Measurements from ENCODE around the gene CCL25. TPM values are rescaled to one million over a fixed set of nuclear protein-coding genes. Genes with fewer than 3 reads are reported as not detected.
"Not testable (repeated sequence)": the region's sequence is repeated elsewhere in the genome, so short reads cannot be mapped to it uniquely, and the experiment has no call there.

The CCL25 gene
- total and polyA plus RNA-seq, 5 donors, result not detected

DNA sequence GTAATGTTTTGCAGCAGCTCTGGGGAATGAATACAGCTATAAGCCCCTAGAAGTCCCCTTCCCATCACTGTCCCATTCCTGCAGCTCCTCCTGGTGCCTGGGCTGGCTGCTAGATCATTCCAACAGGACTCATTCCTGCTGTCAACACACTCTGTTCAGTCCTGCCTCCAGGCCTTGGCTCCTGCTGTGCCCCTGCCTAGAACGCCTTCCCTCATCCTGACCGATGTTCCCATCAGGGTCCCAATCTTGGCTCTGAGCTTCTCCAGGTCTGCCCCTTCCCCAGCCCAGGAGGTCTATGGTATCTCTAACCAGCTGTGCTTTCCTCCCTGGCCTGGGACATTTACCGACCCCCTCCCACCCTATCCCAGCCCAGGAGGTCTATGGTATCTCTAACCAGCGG, 48.8 kb downstream of the CCL25 start:
- intact Hi-C loops (cut with DNase I), result no loop called here

GRCh38 chr19:8101910-8102309, 49.4 kb downstream of the CCL25 start:
- H3K4me1 ChIP-seq (ENCODE audit: control insufficient read depth, insufficient read depth, low read length); ATAC-seq; H3K27ac ChIP-seq (ENCODE audit: low read length); intact Hi-C loops (cut with DNase I); H3K27me3 ChIP-seq (ENCODE audit: control insufficient read depth, insufficient read depth); H3K4me3 ChIP-seq (ENCODE audit: low read length); DNase-seq; H3K9me3 ChIP-seq (ENCODE audit: control insufficient read depth, low read length): not testable (repeated sequence)
- 84% methylated on average over 12 of the region's 12 CpGs for WGBS

More for the DNA sequence above, 48.8 kb downstream of the CCL25 start:
- H3K27ac ChIP-seq (ENCODE audit: low read length), result no peak overlapping the region
- no peak overlapping the region for H3K4me3 ChIP-seq (ENCODE audit: low read length)
- H3K9me3 ChIP-seq (ENCODE audit: control insufficient read depth, low read length), result peaks cover 2% of the 10 kb centered on the region
- H3K4me1 ChIP-seq (ENCODE audit: control insufficient read depth, insufficient read depth, low read length), result no peaks in the 10 kb centered on the region
- no peaks in the 10 kb centered on the region for H3K27me3 ChIP-seq (ENCODE audit: control insufficient read depth, insufficient read depth)
- WGBS, result 84% methylated on average over 4 of the region's 4 CpGs
- ATAC-seq (no peak), DNase-seq (no peak)

DNA sequence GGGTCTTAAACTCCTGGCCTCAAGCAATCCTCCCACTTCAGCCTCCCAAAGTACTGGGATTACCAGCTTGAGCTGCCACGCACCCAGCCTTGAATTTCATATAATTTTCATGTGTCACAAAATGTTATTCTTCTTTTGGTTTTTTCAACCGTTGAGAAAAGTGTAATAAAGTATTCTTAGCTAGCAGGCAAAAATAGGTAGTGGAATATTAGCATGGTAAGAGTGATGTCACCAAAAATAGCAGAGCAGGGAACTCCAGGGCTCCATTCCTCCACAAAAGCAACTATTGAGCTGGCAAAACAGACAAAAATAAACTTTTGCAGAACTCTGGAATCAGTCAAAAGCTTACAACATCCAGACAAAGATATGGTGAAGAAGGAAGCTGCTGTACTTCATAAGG, 52.9 kb downstream of the CCL25 start:
- H3K4me1 ChIP-seq (ENCODE audit: control insufficient read depth, insufficient read depth, low read length), result no peaks in the 10 kb centered on the region
- no peak for DNase-seq
- H3K4me3 ChIP-seq (ENCODE audit: low read length), result no peak overlapping the region
- intact Hi-C loops (cut with DNase I), result no loop called here
- no peak for ATAC-seq
- no peak overlapping the region for H3K27ac ChIP-seq (ENCODE audit: low read length)
- 75% methylated on average over 2 of the region's 2 CpGs for WGBS
- no peaks in the 10 kb centered on the region for H3K9me3 ChIP-seq (ENCODE audit: control insufficient read depth, low read length)
- H3K27me3 ChIP-seq (ENCODE audit: control insufficient read depth, insufficient read depth), result no peaks in the 10 kb centered on the region

- intact Hi-C loops (cut with DNase I), result no loop called here
- no peaks in the 10 kb centered on the region for H3K27me3 ChIP-seq (ENCODE audit: control insufficient read depth, insufficient read depth)
- no peaks in the 10 kb centered on the region for H3K4me1 ChIP-seq (ENCODE audit: control insufficient read depth, insufficient read depth, low read length)
- H3K27ac ChIP-seq (ENCODE audit: low read length), result no peak overlapping the region
- no peak for DNase-seq
- ATAC-seq, result no peak
- 82% methylated on average over 2 of the region's 2 CpGs for WGBS
- no peak overlapping the region for H3K4me3 ChIP-seq (ENCODE audit: low read length)
- no peaks in the 10 kb centered on the region for H3K9me3 ChIP-seq (ENCODE audit: control insufficient read depth, low read length)
These were observed 54.8 kb downstream of the CCL25 start for GRCh38 chr19:8107301-8107903.

DNA sequence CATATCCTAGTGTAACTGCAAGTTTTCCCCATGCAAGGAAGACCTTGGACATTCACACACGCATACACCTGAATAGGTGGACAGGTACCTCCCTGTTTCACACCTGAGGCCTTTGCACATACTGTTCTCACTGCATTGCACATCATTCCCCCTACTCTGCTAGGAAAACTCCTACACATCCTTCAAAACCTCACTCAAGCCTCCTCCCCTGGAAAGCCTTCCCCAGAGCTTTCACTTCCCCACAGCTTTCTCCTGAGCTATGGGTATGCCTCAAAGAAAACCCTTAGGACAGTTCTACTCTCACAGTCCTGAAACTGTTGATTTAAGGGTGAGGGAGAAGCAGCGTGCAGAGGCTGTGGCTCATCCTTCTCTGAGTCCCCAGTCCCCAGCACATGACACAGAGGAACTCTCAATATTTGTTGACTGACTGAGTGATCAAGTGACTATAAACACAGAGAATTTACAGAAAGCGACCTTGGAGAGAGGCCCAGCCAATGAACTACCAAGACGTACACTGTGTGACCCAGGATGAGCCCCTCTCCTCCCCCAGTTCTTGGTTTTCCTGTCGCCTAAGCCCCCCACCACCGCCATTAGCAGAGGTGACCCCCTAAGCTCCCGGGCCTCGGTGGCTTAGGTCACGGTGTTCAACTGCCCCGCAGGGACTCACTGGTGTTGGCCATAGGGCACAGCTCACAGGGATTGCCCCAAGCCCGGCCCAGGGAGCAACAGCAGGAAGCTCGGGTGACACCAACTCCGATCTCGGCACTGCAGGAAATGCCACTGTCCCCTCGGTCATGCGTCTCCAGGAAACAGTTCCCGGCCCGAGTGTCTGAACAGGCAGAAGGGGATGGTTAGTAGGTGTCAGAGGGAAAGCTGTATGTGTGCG, 56.2 kb downstream of the CCL25 start:
- WGBS, result 69% methylated on average over 19 of the region's 19 CpGs
- Histone ChIP-seq H3K9me3 (ENCODE audit: control insufficient read depth, low read length) (no peaks in the 10 kb centered on the region), H3K27me3 (ENCODE audit: control insufficient read depth, insufficient read depth) (no peaks in the 10 kb centered on the region), H3K27ac (ENCODE audit: low read length) (no peak overlapping the region), H3K4me1 (ENCODE audit: control insufficient read depth, insufficient read depth, low read length) (no peaks in the 10 kb centered on the region), H3K4me3 (ENCODE audit: low read length) (no peak overlapping the region)
- DNase-seq, result no peak
- ATAC-seq, result no peak
- intact Hi-C loops (cut with DNase I), result no loop called here

- intact Hi-C loops (cut with DNase I), result no loop called here
- WGBS, result 72% methylated on average over 12 of the region's 12 CpGs
- Histone ChIP-seq H3K9me3 (ENCODE audit: control insufficient read depth, low read length) (no peaks in the 10 kb centered on the region), H3K4me1 (ENCODE audit: control insufficient read depth, insufficient read depth, low read length) (no peaks in the 10 kb centered on the region), H3K4me3 (ENCODE audit: low read length) (no peak overlapping the region), H3K27me3 (ENCODE audit: control insufficient read depth, insufficient read depth) (no peaks in the 10 kb centered on the region), H3K27ac (ENCODE audit: low read length) (no peak overlapping the region)
- no peak for DNase-seq
- no peak for ATAC-seq
These were observed 56.9 kb downstream of the CCL25 start for GRCh38 chr19:8109455-8109854.

- no peak for ATAC-seq
- intact Hi-C loops (cut with DNase I), result no loop called here
- Histone ChIP-seq H3K9me3 (ENCODE audit: control insufficient read depth, low read length) (no peaks in the 10 kb centered on the region), H3K27me3 (ENCODE audit: control insufficient read depth, insufficient read depth) (no peaks in the 10 kb centered on the region), H3K27ac (ENCODE audit: low read length) (no peak overlapping the region), H3K4me3 (ENCODE audit: low read length) (no peak overlapping the region), H3K4me1 (ENCODE audit: control insufficient read depth, insufficient read depth, low read length) (no peaks in the 10 kb centered on the region)
- no peak for DNase-seq
- 78% methylated on average over 7 of the region's 7 CpGs for WGBS
These were observed 57.5 kb downstream of the CCL25 start for GRCh38 chr19:8109890-8110662.

- Histone ChIP-seq H3K27ac (ENCODE audit: low read length) (no peak overlapping the region), H3K9me3 (ENCODE audit: control insufficient read depth, low read length) (no peaks in the 10 kb centered on the region), H3K4me1 (ENCODE audit: control insufficient read depth, insufficient read depth, low read length) (no peaks in the 10 kb centered on the region), H3K4me3 (ENCODE audit: low read length) (no peak overlapping the region), H3K27me3 (ENCODE audit: control insufficient read depth, insufficient read depth) (no peaks in the 10 kb centered on the region)
- intact Hi-C loops (cut with DNase I), result no loop called here
- 94% methylated on average over 16 of the region's 16 CpGs for WGBS
- no peak for DNase-seq
- ATAC-seq, result peak in 1 of 2 donors; percentile 27
These were observed 58.4 kb downstream of the CCL25 start for GRCh38 chr19:8110931-8111330.

DNA sequence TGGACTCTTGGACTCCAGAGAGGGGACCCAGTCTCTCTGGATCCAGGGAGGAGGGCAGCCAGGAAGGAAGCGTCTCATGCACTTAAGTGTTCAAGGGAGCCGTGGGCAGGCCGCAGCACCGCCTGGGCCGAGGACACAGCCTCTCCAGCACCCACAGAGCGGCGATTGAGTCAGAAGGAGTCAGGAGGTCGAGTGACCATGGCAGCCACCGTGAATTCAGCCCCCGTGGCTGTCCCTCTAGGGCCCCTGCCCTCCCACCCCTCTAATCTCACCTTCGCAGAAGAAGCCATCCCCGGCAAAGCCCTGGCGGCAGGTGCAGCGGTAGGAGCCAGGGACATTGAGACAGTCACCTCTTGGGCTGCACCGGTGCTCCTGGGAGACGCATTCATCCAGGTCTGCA, 58.8 kb downstream of the CCL25 start:
- DNase-seq, result no peak
- 87% methylated on average over 16 of the region's 16 CpGs for WGBS
- Histone ChIP-seq H3K9me3 (ENCODE audit: control insufficient read depth, low read length) (no peaks in the 10 kb centered on the region), H3K27ac (ENCODE audit: low read length) (no peak overlapping the region), H3K4me1 (ENCODE audit: control insufficient read depth, insufficient read depth, low read length) (no peaks in the 10 kb centered on the region), H3K4me3 (ENCODE audit: low read length) (no peak overlapping the region), H3K27me3 (ENCODE audit: control insufficient read depth, insufficient read depth) (no peaks in the 10 kb centered on the region)
- no peak for ATAC-seq
- intact Hi-C loops (cut with DNase I), result no loop called here
